ENCODE measurements around the gene SLFN11. TPM values are rescaled to one million over a fixed set of nuclear protein-coding genes. Genes with fewer than 3 reads are reported as not detected.
"Not testable (repeated sequence)": the region's sequence is repeated elsewhere in the genome, so short reads cannot be mapped to it uniquely, and the experiment has no call there.

SLFN11 gene, protein sequence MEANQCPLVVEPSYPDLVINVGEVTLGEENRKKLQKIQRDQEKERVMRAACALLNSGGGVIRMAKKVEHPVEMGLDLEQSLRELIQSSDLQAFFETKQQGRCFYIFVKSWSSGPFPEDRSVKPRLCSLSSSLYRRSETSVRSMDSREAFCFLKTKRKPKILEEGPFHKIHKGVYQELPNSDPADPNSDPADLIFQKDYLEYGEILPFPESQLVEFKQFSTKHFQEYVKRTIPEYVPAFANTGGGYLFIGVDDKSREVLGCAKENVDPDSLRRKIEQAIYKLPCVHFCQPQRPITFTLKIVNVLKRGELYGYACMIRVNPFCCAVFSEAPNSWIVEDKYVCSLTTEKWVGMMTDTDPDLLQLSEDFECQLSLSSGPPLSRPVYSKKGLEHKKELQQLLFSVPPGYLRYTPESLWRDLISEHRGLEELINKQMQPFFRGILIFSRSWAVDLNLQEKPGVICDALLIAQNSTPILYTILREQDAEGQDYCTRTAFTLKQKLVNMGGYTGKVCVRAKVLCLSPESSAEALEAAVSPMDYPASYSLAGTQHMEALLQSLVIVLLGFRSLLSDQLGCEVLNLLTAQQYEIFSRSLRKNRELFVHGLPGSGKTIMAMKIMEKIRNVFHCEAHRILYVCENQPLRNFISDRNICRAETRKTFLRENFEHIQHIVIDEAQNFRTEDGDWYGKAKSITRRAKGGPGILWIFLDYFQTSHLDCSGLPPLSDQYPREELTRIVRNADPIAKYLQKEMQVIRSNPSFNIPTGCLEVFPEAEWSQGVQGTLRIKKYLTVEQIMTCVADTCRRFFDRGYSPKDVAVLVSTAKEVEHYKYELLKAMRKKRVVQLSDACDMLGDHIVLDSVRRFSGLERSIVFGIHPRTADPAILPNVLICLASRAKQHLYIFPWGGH
- 11.6 TPM for polyA plus RNA-seq (ENCODE audit: insufficient read length)
- long read RNA-seq, donor 1, full-length matches to known transcripts: 1 of 1 reads
- long read RNA-seq, donor 1, partial matches to known transcripts: 0 of 1 reads
- long read RNA-seq, donor 1, other reads (novel, unspliced or antisense): 0 of 1 reads
- long read RNA-seq, donor 2, partial matches to known transcripts: 0 of 1 reads
- long read RNA-seq, donor 2, other reads (novel, unspliced or antisense): 0 of 1 reads
- long read RNA-seq, donor 3: 0 reads
- long read RNA-seq, donor 4: 0 reads
- long read RNA-seq, donor 5, partial matches to known transcripts: 0 of 1 reads
- long read RNA-seq, donor 5, other reads (novel, unspliced or antisense): 0 of 1 reads
- long read RNA-seq, donor 6, partial matches to known transcripts: 0 of 1 reads
- long read RNA-seq, donor 6, other reads (novel, unspliced or antisense): 0 of 1 reads
- long read RNA-seq, donor 7: 0 reads
- long read RNA-seq, donor 8: 0 reads

- DNase-seq: peak; percentile 31
Observed at GRCh38 chr17:35373534-35373983, at the start of gene SLFN11. Gene SLFN11 (minus strand): TSS chr17:35373621. CDS start chr17:35363807, 9,814 bp downstream.

DNA sequence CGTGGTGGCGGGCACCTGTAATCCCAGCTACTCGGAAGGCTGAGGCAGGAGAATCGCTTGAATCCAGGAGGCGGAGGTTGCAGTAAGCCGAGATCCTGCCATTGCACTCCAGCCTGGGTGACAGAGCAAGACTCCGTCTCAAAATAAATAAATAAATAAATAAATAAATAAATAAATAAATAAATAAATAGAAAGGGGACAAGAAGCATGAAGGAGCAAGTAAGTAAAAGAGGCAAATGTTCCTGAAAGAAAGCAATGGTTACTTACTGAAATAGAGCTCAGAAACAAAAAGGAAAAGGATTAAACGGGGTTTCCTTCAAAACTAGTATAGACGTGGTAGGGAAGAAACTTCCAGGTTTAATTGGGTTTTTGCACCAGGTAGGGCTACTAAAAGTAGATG, 47.6 kb upstream of the SLFN11 start:
- not testable (repeated sequence) for DNase-seq

GRCh38 chr17:35416659-35417058, 43.2 kb upstream of the SLFN11 start:
- no peak for DNase-seq

- not testable (repeated sequence) for DNase-seq
Observed at GRCh38 chr17:35414707-35415106, 41.3 kb upstream of the SLFN11 start.

GRCh38 chr17:35414247-35414646, 40.8 kb upstream of the SLFN11 start:
- no peak for DNase-seq

- DNase-seq: no peak
Observed at GRCh38 chr17:35407531-35407930, 34.1 kb upstream of the SLFN11 start.

DNA sequence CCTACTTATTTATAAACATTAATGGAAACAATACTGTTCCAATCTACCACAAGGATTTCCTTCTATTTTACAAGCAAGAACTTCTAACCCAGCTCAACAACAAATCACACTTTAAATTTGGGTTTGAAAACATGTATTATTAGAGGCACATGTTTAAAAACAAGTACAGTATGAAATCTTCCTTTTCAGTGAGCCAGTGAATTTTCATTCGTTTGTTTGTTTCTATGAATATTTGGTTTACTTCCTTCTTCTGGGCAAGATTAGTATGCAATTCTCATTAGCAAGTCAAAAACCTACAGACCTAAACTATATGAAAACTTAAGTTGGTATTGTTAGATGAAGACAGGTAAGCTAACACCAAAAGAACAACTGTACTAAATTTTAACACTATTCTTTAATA, 33.1 kb upstream of the SLFN11 start:
- no peak for DNase-seq

GRCh38 chr17:35404360-35404759, 30.9 kb upstream of the SLFN11 start:
- no peak for DNase-seq

- not testable (repeated sequence) for DNase-seq
Observed at GRCh38 chr17:35393783-35394182, 20.4 kb upstream of the SLFN11 start.

DNA sequence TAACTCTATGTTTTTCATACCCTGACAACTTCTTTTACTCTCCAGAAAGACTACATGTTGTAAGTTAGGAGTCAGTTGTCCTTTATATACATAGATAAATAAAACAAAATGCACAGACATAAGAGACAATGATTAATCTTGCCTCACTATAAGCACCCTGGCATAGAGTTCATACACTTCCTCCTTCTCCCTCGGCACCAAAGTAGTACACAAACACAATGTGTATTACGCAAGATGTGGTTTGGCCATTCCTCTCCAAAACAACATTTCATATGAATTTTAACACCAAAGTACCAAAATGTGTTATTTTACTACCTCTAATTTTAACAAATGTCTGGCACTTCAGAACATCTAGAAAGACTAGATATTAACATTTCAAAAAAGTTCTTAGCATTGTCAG, 17.2 kb upstream of the SLFN11 start:
- no peak for DNase-seq

DNA sequence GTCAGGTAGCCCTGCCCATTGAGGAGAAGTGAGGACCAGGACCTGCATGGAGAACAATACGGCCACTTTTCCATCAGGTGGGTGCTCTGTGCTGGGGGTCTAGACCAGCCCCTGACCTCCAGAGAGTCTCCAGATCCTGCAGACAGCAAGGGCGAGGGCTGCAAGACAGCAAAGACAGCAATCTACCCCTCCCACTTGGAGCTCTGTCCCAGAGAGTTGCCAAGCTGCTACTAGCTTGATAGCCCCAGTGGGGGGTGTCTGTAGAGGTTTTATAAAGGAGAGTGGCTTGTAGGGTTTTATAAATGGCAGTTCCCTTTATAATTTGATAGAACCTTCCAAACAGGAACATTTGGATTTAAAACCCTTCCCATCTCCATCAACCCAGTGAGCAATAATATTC, 16.7 kb upstream of the SLFN11 start:
- no peak for DNase-seq

GRCh38 chr17:35387496-35387895, 14.1 kb upstream of the SLFN11 start:
- no peak for DNase-seq

DNA sequence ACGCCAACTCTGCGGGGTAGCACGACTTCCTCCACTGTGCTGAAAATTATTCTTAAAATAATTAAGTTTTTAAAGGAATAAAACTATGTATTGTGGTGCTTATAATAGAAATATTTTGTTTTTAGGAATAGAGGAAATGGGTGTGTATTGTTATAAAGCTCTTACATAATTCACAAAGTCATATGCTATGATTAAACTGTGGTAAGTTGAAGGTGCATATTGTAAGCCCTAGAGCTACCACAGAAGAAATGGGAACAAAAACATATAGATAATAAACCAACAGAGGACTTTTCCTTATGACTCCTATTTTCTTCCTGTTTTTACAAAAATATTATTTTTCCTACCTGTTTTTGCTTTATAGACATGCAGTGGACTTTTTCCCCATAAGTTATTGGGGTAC, 4.3 kb upstream of the SLFN11 start:
- no peak for DNase-seq

GRCh38 chr17:35377068-35377467, 3.6 kb upstream of the SLFN11 start:
- no peak for DNase-seq

- no peak for DNase-seq
Observed at GRCh38 chr17:35376245-35376644, 2.8 kb upstream of the SLFN11 start.

GRCh38 chr17:35374766-35375344, 1.4 kb upstream of the SLFN11 start:
- DNase-seq: no peak

DNA sequence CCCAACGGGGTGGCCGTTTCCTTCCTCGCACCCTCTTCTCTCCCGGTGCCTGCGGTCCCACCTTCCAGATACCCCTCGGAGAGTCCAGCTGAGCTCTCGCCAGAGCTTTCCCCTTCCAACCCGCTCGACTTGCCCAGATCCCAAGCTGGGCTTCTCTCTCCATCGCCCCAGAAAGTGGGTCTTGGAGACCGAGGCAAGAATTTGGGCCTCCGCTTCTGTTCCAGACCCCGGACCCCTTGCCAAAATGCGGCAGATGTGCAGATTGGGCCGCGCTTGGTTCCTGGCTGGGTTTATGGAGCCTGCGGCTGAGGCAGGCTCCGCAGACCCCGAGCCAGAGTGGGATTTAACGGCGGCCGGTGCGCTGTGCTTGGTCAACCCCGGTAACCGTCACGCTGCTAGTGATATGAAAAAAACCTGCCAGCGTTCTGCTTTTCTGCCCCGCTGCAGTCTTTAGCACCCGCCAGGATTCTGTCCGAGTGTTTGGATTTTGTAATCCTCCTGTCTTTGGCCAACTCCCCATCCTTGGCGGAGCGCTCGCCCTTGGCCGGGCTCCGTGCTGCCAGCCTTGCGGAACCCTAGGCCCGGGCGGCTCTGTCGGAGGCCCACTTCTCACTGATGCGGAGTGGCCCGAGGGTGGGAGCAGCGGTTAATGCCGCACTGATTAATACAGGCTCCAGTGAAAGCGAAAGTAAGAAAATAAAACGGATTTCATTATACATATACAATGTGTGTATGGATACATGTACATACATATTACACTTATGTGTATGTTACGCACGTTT, 754 bp upstream of the SLFN11 start:
- DNase-seq: peak; percentile 36

DNA sequence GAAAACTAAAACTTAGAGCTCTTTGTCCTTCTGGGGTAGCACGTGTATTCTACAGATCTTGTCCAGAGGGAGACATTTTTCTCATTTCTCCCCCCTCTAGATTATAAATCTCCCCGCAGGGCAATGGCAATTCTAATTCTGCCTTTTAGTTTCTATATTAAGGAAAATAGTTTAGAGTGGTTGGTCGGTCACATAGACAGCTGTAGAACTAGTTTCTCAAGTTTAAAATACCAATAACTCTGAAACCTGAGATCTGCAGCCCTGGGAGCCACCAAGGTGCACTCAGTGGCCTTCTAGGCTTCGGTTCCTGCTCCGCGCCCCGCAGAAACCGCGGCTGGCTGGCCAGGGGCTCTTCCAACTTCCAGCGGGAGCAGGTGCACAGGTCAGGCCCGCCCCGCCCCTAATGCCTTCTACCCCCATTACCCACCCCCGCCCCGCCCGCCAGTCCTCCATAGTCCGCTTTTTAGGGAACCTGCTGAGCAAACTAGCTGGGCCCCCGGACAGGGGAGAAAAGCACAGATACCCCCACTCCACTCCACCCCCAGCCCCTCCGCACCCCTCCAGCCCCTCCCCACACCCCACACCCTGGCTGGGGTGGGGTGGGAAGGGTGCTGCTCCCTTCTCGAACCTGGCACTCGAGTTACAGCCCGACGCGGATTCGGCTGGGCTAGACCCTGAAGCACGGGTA, 431 bp downstream of the SLFN11 start:
- DNase-seq: no peak

GRCh38 chr17:35371934-35372333, 1.5 kb downstream of the SLFN11 start:
- no peak for DNase-seq

All from left kidney (tissue), 8 donors.